Nephron progenitor cell (in vitro differentiated cells): ENCODE data around the gene CMAS.
A peak's percentile ranks its signal among the peaks of the same experiment; 100 is the strongest.
"Not testable (repeated sequence)": the region's sequence is repeated elsewhere in the genome, so short reads cannot be mapped to it uniquely, and the experiment has no call there.

Source experiments
- DNase-seq: peaks from one replicate; pipeline ENCODE4 v3.0.0; 2021
- H3K27ac Mint-ChIP-seq: 2 replicates; pipeline ENCODE4 v1.8.0; 2021; ENCODE audit warnings: mild to moderate bottlenecking, moderate library complexity, mixed read lengths
- H3K27me3 Mint-ChIP-seq: 2 replicates; pipeline ENCODE4 v1.8.0; 2021; ENCODE audit warnings: mild to moderate bottlenecking, low read depth, mixed read lengths; ENCODE audit not compliant: poor library complexity
- H3K36me3 Mint-ChIP-seq: 2 replicates; pipeline ENCODE4 v1.8.0; 2021; ENCODE audit warnings: low read depth, mixed read lengths
- H3K4me1 Mint-ChIP-seq: 2 replicates; pipeline ENCODE4 v1.8.0; 2021; ENCODE audit warnings: mixed read lengths
- H3K4me3 Mint-ChIP-seq: 2 replicates; pipeline ENCODE4 v1.8.0; 2021; ENCODE audit warnings: mild to moderate bottlenecking, moderate library complexity, mixed read lengths
- H3K9me3 Mint-ChIP-seq: 2 replicates; pipeline ENCODE4 v1.8.0; 2021; ENCODE audit warnings: mild to moderate bottlenecking, moderate library complexity, mixed read lengths
- TF ChIP-seq, protein P1 (sequence below): fragments of 200-600 bp; sonication (generic); IDR thresholded peaks from 2 replicates; pipeline ENCODE4 v1.5.0; 2021; ENCODE audit warnings: antibody characterized with exemption

CMAS gene

DNA sequence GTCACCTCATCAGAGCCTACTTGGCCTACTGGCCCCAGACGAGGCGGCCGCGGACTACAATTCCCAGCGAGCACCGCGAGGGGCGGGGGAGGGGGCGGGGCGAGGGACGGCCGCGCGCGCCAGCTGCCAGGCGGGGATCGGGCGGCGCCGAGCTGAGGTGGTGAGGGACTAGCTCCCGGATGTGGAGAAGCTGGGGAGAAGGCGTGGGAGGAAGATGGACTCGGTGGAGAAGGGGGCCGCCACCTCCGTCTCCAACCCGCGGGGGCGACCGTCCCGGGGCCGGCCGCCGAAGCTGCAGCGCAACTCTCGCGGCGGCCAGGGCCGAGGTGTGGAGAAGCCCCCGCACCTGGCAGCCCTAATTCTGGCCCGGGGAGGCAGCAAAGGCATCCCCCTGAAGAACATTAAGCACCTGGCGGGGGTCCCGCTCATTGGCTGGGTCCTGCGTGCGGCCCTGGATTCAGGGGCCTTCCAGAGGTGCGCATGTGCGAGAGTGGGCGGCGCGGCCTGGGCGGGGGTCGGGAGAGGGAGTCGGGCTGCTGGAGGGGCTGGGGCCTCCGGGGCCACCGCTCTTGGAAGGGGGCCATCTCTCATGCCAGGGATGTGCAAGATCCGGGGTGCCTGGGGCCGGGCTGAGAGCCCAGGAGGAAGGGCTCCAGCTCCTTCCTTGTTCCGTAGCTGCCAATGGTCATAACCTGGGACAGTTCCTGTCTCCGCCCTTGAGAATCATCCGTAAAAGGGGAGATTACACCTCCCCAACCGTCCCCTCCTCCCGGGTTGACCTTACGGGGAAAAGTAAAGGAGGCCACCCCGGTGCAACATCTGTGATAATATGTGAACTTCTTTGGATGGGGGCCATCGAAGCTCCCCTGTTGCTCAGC lies at the start of gene CMAS:
Gene CMAS, plus strand, starts transcription at position 129 of the 878 bp plus-strand sequence. Its CDS starts 86 bp downstream, at position 215.
- peaks cover 35% of the 10 kb centered on the region for H3K4me1 Mint-ChIP-seq
- H3K36me3 Mint-ChIP-seq, result peaks cover 18% of the 10 kb centered on the region

DNA sequence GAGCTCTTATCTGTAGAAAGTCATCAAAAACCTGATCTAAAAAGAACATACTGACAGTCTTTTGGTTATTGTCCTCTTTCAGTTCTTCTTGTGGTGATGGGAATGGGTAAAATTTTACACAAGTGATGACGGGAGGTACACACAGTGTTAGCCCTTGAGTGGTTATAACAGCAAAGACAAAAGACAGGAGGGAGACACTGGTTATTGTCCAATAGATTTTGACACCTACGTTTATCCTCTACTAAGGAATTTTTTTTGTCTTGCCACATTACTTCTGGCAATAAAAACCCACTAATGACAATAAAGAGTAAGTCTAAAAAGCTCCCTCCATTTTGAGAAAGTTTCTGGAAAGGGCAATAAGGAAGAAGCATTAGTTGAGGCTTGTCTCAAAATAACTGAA lies 47.7 kb upstream of the CMAS start:
- H3K27ac Mint-ChIP-seq, result no peak overlapping the region
- no peaks in the 10 kb centered on the region for H3K27me3 Mint-ChIP-seq
- H3K36me3 Mint-ChIP-seq, result no peaks in the 10 kb centered on the region
- H3K4me3 Mint-ChIP-seq, result no peak overlapping the region
- H3K4me1 Mint-ChIP-seq, result no peaks in the 10 kb centered on the region
- TF ChIP-seq, protein P1, sequence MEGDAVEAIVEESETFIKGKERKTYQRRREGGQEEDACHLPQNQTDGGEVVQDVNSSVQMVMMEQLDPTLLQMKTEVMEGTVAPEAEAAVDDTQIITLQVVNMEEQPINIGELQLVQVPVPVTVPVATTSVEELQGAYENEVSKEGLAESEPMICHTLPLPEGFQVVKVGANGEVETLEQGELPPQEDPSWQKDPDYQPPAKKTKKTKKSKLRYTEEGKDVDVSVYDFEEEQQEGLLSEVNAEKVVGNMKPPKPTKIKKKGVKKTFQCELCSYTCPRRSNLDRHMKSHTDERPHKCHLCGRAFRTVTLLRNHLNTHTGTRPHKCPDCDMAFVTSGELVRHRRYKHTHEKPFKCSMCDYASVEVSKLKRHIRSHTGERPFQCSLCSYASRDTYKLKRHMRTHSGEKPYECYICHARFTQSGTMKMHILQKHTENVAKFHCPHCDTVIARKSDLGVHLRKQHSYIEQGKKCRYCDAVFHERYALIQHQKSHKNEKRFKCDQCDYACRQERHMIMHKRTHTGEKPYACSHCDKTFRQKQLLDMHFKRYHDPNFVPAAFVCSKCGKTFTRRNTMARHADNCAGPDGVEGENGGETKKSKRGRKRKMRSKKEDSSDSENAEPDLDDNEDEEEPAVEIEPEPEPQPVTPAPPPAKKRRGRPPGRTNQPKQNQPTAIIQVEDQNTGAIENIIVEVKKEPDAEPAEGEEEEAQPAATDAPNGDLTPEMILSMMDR, result no peak
- DNase-seq, result no peak
- H3K9me3 Mint-ChIP-seq, result no peaks in the 10 kb centered on the region

More for the DNA sequence above, at the start of gene CMAS:
- Mint-ChIP-seq H3K27me3 (no peaks in the 10 kb centered on the region), H3K4me3 (peak within 1 kb of the TSS; percentile 96), H3K27ac (peak within 1 kb of the TSS; percentile 68), H3K9me3 (no peaks in the 10 kb centered on the region)
- TF ChIP-seq, protein P1, result no peak
- DNase-seq, result peak; percentile 85

DNA sequence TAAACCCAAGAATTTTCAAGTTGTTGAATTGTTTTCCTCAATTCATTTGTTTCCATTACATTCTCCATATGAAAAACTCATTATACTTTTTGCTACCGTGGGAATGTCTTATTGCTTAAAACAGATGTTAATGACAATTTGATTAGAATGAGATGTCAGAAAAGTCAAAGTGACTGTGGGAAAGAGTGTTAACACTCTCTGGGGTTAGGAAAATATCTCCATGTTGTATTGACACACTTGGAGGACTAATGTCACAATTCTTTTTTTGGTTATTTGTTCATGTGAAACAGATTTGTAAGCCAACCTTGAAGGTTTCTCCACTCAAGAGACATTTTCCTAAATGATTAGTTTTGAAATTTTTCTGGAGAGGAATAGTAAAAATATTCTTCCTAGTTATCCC lies 47.2 kb upstream of the CMAS start:
- TF ChIP-seq, protein P1, result no peak
- no peaks in the 10 kb centered on the region for H3K9me3 Mint-ChIP-seq
- H3K4me1 Mint-ChIP-seq, result no peaks in the 10 kb centered on the region
- no peaks in the 10 kb centered on the region for H3K27me3 Mint-ChIP-seq
- no peak overlapping the region for H3K27ac Mint-ChIP-seq
- H3K36me3 Mint-ChIP-seq, result no peaks in the 10 kb centered on the region
- no peak overlapping the region for H3K4me3 Mint-ChIP-seq
- no peak for DNase-seq

DNA sequence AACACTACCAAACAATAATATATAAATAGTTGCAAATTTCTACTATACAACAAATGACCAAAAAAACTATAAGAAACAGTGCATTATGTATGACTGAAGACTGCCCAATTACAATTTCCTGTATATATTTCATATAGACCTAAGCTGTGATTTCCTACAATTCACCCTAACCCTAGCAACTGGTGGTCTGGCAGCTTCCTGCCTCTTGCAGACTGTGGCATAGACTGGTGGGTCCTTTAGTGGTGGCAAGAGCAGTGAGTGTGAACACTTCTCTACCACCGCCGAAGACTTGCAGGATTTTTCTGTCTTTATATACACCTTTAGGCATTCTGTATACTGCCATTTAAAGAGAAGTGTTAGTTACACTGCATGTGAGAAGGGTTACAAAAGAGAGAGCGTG lies 43.6 kb upstream of the CMAS start:
- Mint-ChIP-seq H3K9me3 (peaks cover 4% of the 10 kb centered on the region), H3K4me3 (no peak overlapping the region), H3K4me1 (no peaks in the 10 kb centered on the region), H3K27me3 (no peaks in the 10 kb centered on the region), H3K36me3 (no peaks in the 10 kb centered on the region), H3K27ac (no peak overlapping the region)
- no peak for DNase-seq
- TF ChIP-seq, protein P1, result no peak

- not testable (repeated sequence) for H3K4me3 Mint-ChIP-seq, H3K27ac Mint-ChIP-seq, H3K27me3 Mint-ChIP-seq, H3K36me3 Mint-ChIP-seq, DNase-seq, H3K4me1 Mint-ChIP-seq
- H3K9me3 Mint-ChIP-seq, result peaks cover 34% of the 10 kb centered on the region
Measured at GRCh38 chr12:22007794-22008193, 38.2 kb upstream of the CMAS start.

DNA sequence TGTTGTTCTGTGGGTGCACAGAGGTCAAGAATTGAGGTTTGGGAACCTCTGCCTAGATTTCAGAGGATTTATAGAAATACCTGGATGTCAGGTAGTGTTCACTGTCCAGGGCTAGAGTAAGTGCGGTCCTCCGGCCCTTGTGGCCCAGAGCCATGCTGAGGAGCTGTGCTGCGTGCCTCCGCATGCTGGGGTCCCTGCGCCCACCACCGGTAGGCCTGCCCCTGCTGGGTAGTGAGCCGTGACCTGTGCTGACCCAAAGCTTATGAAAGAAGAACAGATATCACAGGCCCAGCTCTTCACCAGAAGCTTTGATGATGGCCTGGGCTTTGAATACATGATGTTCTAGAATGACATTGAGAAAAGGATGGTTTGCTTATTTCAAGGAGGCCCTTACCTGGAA lies 37.8 kb upstream of the CMAS start:
- no peak overlapping the region for H3K27ac Mint-ChIP-seq
- TF ChIP-seq, protein P1, result no peak
- no peaks in the 10 kb centered on the region for H3K27me3 Mint-ChIP-seq
- no peak for DNase-seq
- no peaks in the 10 kb centered on the region for H3K4me1 Mint-ChIP-seq
- no peak overlapping the region for H3K4me3 Mint-ChIP-seq
- no peaks in the 10 kb centered on the region for H3K36me3 Mint-ChIP-seq
- peaks cover 34% of the 10 kb centered on the region for H3K9me3 Mint-ChIP-seq
